ENCODE measurements around the gene LRP1B.
A peak's percentile ranks its signal among the peaks of the same experiment; 100 is the strongest.

Gene LRP1B

DNA sequence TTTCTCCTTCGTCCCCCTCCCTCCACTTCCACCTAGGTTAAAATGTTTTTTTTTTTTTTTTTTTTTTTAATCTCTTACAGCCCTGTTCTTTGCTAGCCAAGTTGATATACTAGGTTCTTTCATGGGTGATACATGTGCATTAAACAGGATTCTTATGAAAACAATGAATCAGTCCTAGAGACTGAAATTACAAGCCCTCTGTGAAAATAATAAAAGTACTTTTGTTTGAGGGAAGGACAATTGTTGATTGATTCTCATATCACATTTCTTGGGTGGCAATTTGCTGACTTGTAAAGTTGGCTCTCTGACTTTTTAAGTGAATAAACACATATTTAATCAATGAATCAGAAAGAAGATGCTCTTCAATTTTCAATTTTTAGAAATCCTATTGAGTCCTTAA, 639.9 kb downstream of the LRP1B start:
- DNase-seq (ENCODE audit: low read depth, low spot score), result no peak
- Histone ChIP-seq H3K4me3 (ENCODE audit: insufficient read length, low read depth) (no peak overlapping the region), H3K4me1 (ENCODE audit: insufficient read depth, insufficient read length) (no peaks in the 10 kb centered on the region), H3K36me3 (ENCODE audit: insufficient read depth, insufficient read length, low read length) (no peaks in the 10 kb centered on the region), H3K9ac (ENCODE audit: insufficient read length, low read depth) (no peak overlapping the region), H3K9me3 (ENCODE audit: insufficient read depth, low read length) (no peaks in the 10 kb centered on the region), H3K27me3 (ENCODE audit: insufficient read depth, insufficient read length) (no peaks in the 10 kb centered on the region)
- TF ChIP-seq YY1 (IDR thresholded peaks at IDR 0.05; ENCODE audit: insufficient read depth, insufficient read length) (no peak), ZNF274 (IDR thresholded peaks at IDR 0.05; ENCODE audit: low read depth, low read length) (no peak), SUZ12 (IDR thresholded peaks at IDR 0.05; ENCODE audit: extremely low read depth, insufficient read depth, insufficient read length) (no peak)

DNA sequence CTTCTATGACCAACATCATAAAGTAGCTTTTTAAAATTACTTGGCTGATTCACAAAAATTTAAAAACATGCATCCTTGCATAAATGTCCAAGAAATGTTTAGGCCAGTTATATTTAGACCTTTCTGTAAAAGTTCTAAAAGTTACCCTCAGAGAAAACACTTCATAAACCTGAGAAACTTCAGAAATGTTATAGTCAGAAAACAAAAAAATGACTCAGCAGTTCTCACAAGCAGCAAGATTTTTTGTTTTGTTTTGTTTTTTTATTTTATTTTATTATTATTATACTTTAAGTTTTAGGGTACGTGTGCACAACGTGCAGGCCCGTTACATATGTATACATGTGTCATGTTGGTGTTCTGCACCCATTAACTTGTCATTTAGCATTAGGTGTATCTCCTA, 648.1 kb downstream of the LRP1B start:
- Histone ChIP-seq H3K36me3 (ENCODE audit: insufficient read depth, insufficient read length, low read length) (no peaks in the 10 kb centered on the region), H3K27me3 (ENCODE audit: insufficient read depth, insufficient read length) (no peaks in the 10 kb centered on the region), H3K4me3 (ENCODE audit: insufficient read length, low read depth) (no peak overlapping the region), H3K4me1 (ENCODE audit: insufficient read depth, insufficient read length) (no peaks in the 10 kb centered on the region), H3K9me3 (ENCODE audit: insufficient read depth, low read length) (no peaks in the 10 kb centered on the region), H3K9ac (ENCODE audit: insufficient read length, low read depth) (no peak overlapping the region)
- TF ChIP-seq YY1 (IDR thresholded peaks at IDR 0.05; ENCODE audit: insufficient read depth, insufficient read length) (no peak), ZNF274 (IDR thresholded peaks at IDR 0.05; ENCODE audit: low read depth, low read length) (no peak), SUZ12 (IDR thresholded peaks at IDR 0.05; ENCODE audit: extremely low read depth, insufficient read depth, insufficient read length) (no peak)
- DNase-seq (ENCODE audit: low read depth, low spot score), result no peak

DNA sequence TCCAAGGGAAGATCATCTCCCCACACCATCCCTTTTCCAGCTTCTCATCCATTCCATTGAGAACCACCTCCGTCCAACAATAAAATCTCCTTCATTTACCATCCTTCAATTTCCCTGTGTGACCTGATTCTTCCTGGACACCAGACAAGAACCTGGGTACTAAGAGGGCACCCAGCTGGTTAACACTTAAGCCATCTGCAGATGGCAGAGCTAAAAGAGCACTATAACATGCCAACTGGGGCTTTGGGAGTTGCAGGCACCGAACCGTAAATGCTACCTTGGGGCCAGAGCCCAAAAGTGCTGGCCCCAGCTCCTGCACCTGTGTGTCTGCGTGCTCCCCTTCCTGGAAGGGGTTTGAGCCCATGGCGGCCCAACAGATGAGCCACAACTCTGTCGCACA, 655.0 kb downstream of the LRP1B start:
- no peak for DNase-seq (ENCODE audit: low read depth, low spot score)
- Histone ChIP-seq H3K9me3 (ENCODE audit: insufficient read depth, low read length) (no peaks in the 10 kb centered on the region), H3K27me3 (ENCODE audit: insufficient read depth, insufficient read length) (no peaks in the 10 kb centered on the region), H3K36me3 (ENCODE audit: insufficient read depth, insufficient read length, low read length) (no peaks in the 10 kb centered on the region), H3K4me3 (ENCODE audit: insufficient read length, low read depth) (no peak overlapping the region), H3K4me1 (ENCODE audit: insufficient read depth, insufficient read length) (no peaks in the 10 kb centered on the region), H3K9ac (ENCODE audit: insufficient read length, low read depth) (no peak overlapping the region)
- no peak for TF ChIP-seq SUZ12 (IDR thresholded peaks at IDR 0.05; ENCODE audit: extremely low read depth, insufficient read depth, insufficient read length)
- TF ChIP-seq YY1 (IDR thresholded peaks at IDR 0.05; ENCODE audit: insufficient read depth, insufficient read length), result no peak
- no peak for TF ChIP-seq ZNF274 (IDR thresholded peaks at IDR 0.05; ENCODE audit: low read depth, low read length)

DNA sequence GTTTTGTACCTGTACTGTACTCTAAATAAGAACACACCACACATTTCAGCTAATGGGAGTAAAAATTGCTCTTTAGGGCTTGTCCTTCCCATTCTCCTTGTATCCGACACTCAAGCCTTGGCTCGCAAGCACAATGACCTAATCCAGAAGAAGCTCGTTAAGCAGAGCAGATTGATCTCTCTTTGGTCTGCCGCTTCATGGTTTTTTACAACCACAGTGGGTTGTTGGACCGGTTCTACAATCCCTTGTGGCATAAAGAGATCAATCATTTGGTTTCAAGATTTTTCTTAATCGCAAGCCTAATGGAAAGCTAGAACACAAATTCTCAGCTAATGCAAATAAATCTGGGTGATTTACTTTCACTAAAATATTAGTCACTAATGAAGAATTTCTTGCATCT, 662.1 kb downstream of the LRP1B start:
- TF ChIP-seq YY1 (IDR thresholded peaks at IDR 0.05; ENCODE audit: insufficient read depth, insufficient read length) (no peak), SUZ12 (IDR thresholded peaks at IDR 0.05; ENCODE audit: extremely low read depth, insufficient read depth, insufficient read length) (no peak), ZNF274 (IDR thresholded peaks at IDR 0.05; ENCODE audit: low read depth, low read length) (no peak)
- Histone ChIP-seq H3K9me3 (ENCODE audit: insufficient read depth, low read length) (no peaks in the 10 kb centered on the region), H3K36me3 (ENCODE audit: insufficient read depth, insufficient read length, low read length) (no peaks in the 10 kb centered on the region), H3K27me3 (ENCODE audit: insufficient read depth, insufficient read length) (no peaks in the 10 kb centered on the region), H3K9ac (ENCODE audit: insufficient read length, low read depth) (no peak overlapping the region), H3K4me1 (ENCODE audit: insufficient read depth, insufficient read length) (no peaks in the 10 kb centered on the region), H3K4me3 (ENCODE audit: insufficient read length, low read depth) (no peak overlapping the region)
- DNase-seq (ENCODE audit: low read depth, low spot score), result no peak

DNA sequence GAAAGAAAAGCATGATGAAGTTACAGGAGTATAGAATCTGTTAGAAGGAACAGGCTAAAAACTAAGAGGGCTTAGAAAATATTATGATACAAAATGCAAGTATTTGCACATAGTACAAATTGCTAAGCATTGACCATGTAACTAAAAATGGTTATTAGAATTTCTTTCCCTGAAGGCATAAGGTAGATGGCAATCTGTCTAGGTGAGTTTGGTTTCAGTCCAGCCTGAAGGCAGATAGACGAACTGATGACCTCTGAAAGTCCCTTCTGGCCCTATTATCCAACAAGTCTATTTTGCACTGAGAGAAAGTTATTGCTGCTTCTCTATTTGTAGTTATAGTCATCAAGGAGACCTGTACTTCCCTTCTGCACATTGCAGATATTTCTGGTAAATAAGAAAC, 663.5 kb downstream of the LRP1B start:
- H3K36me3 ChIP-seq (ENCODE audit: insufficient read depth, insufficient read length, low read length), result no peaks in the 10 kb centered on the region
- TF ChIP-seq ZNF274 (IDR thresholded peaks at IDR 0.05; ENCODE audit: low read depth, low read length) (no peak), SUZ12 (IDR thresholded peaks at IDR 0.05; ENCODE audit: extremely low read depth, insufficient read depth, insufficient read length) (no peak), YY1 (IDR thresholded peaks at IDR 0.05; ENCODE audit: insufficient read depth, insufficient read length) (no peak)
- H3K27me3 ChIP-seq (ENCODE audit: insufficient read depth, insufficient read length), result no peaks in the 10 kb centered on the region
- no peak overlapping the region for H3K9ac ChIP-seq (ENCODE audit: insufficient read length, low read depth)
- no peak for DNase-seq (ENCODE audit: low read depth, low spot score)
- no peaks in the 10 kb centered on the region for H3K9me3 ChIP-seq (ENCODE audit: insufficient read depth, low read length)
- H3K4me3 ChIP-seq (ENCODE audit: insufficient read length, low read depth), result no peak overlapping the region
- no peaks in the 10 kb centered on the region for H3K4me1 ChIP-seq (ENCODE audit: insufficient read depth, insufficient read length)

DNA sequence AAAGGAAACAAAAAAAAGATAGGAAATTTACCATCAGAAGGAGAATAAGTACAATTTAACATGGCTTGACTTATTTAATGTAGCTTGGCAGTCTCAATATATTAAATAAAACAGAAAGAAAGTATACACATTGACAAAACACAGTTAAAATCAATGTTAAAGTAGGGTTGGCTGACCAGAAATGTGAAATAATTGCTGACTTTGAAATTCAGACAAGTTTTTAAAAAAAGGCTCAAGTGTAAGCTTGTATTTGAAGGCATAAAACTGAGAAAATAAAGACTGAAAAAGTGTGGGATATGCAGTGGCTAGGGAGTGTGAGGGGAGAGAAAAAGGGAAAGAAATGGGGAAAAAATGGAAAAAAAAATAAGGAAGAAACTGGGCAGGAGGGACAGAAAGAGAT, 665.8 kb downstream of the LRP1B start:
- H3K27me3 ChIP-seq (ENCODE audit: insufficient read depth, insufficient read length), result no peaks in the 10 kb centered on the region
- no peaks in the 10 kb centered on the region for H3K9me3 ChIP-seq (ENCODE audit: insufficient read depth, low read length)
- H3K4me3 ChIP-seq (ENCODE audit: insufficient read length, low read depth), result no peak overlapping the region
- TF ChIP-seq SUZ12 (IDR thresholded peaks at IDR 0.05; ENCODE audit: extremely low read depth, insufficient read depth, insufficient read length), result no peak
- no peak for TF ChIP-seq ZNF274 (IDR thresholded peaks at IDR 0.05; ENCODE audit: low read depth, low read length)
- TF ChIP-seq YY1 (IDR thresholded peaks at IDR 0.05; ENCODE audit: insufficient read depth, insufficient read length), result no peak
- H3K4me1 ChIP-seq (ENCODE audit: insufficient read depth, insufficient read length), result no peaks in the 10 kb centered on the region
- no peaks in the 10 kb centered on the region for H3K36me3 ChIP-seq (ENCODE audit: insufficient read depth, insufficient read length, low read length)
- H3K9ac ChIP-seq (ENCODE audit: insufficient read length, low read depth), result no peak overlapping the region
- no peak for DNase-seq (ENCODE audit: low read depth, low spot score)

DNA sequence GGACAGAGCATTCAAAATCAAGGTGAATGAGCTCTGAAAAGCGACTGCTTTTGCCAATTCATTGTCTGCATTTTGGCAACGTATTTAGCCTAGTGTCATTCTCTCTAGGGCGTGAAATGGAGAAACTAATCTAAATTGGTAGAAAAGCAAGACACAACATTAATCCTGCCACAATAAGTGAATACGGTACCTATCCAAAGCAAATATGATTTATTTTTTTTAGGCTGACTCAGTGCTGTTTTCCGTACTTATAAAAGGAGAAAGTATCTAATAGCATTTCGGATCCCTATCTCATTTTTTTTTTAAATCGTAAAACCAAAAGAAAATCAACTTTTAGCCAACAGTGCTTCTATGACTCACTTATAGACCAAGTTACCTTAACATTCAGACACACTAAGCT, 672.5 kb downstream of the LRP1B start:
- DNase-seq (ENCODE audit: low read depth, low spot score), result no peak
- TF ChIP-seq ZNF274 (IDR thresholded peaks at IDR 0.05; ENCODE audit: low read depth, low read length) (no peak), YY1 (IDR thresholded peaks at IDR 0.05; ENCODE audit: insufficient read depth, insufficient read length) (no peak), SUZ12 (IDR thresholded peaks at IDR 0.05; ENCODE audit: extremely low read depth, insufficient read depth, insufficient read length) (no peak)
- no peaks in the 10 kb centered on the region for H3K27me3 ChIP-seq (ENCODE audit: insufficient read depth, insufficient read length)
- no peaks in the 10 kb centered on the region for H3K4me1 ChIP-seq (ENCODE audit: insufficient read depth, insufficient read length)
- H3K4me3 ChIP-seq (ENCODE audit: insufficient read length, low read depth), result no peak overlapping the region
- H3K36me3 ChIP-seq (ENCODE audit: insufficient read depth, insufficient read length, low read length), result no peaks in the 10 kb centered on the region
- H3K9me3 ChIP-seq (ENCODE audit: insufficient read depth, low read length), result no peaks in the 10 kb centered on the region
- no peak overlapping the region for H3K9ac ChIP-seq (ENCODE audit: insufficient read length, low read depth)

DNA sequence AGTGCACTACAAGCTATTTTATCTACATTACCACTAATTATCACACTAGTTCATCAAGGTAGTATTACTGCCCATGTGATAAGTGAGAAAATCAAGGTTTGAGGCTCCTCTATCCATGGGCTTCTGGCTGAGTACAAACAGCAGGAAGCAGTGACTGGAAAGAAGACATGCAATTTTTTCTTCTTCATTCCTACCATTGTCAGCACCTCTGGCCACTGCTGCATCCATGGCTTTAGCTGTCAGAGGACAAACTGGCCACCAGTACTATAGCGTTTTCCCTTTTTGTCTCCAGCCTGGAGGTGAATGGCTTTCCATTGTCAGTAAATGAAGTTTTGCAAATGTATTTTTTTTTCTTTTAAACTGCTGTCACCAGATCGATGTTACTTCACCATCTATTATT, 674.9 kb downstream of the LRP1B start:
- no peak for TF ChIP-seq SUZ12 (IDR thresholded peaks at IDR 0.05; ENCODE audit: extremely low read depth, insufficient read depth, insufficient read length)
- TF ChIP-seq ZNF274 (IDR thresholded peaks at IDR 0.05; ENCODE audit: low read depth, low read length), result no peak
- no peak for TF ChIP-seq YY1 (IDR thresholded peaks at IDR 0.05; ENCODE audit: insufficient read depth, insufficient read length)
- H3K9ac ChIP-seq (ENCODE audit: insufficient read length, low read depth), result no peak overlapping the region
- H3K4me1 ChIP-seq (ENCODE audit: insufficient read depth, insufficient read length), result no peaks in the 10 kb centered on the region
- no peaks in the 10 kb centered on the region for H3K9me3 ChIP-seq (ENCODE audit: insufficient read depth, low read length)
- H3K4me3 ChIP-seq (ENCODE audit: insufficient read length, low read depth), result no peak overlapping the region
- no peaks in the 10 kb centered on the region for H3K36me3 ChIP-seq (ENCODE audit: insufficient read depth, insufficient read length, low read length)
- DNase-seq (ENCODE audit: low read depth, low spot score), result peak; percentile 9
- H3K27me3 ChIP-seq (ENCODE audit: insufficient read depth, insufficient read length), result no peaks in the 10 kb centered on the region

Data from NT2/D1 (cell line).